Omental fat pad (tissue), 4 donors: ENCODE data around the gene TRPM3. TPM values are rescaled to one million over a fixed set of nuclear protein-coding genes. Genes with fewer than 3 reads are reported as not detected.
"Not testable (repeated sequence)": the region's sequence is repeated elsewhere in the genome, so short reads cannot be mapped to it uniquely, and the experiment has no call there.

ENCODE experiments used
- ATAC-seq: fragments of 150-250 bp; one replicate; pipeline ENCODE4 v1.9.1; 2016; ENCODE audit warnings: mild to moderate bottlenecking, moderate library complexity; ENCODE audit not compliant: low FRiP score
- DNase-seq: peaks from one replicate; pipeline ENCODE4 v3.0.0-alpha.2; 2019; ENCODE audit warnings: low spot score
- CTCF ChIP-seq, 3 donors: fragments of 450-650 bp; IDR thresholded peaks; one replicate each; pipeline ENCODE4 v1.5.1; 2016 to 2017; ENCODE audit warnings: antibody characterized with exemption in 3 of 3, mild to moderate bottlenecking in 3 of 3, moderate library complexity in 2 of 3
- total RNA-seq, 4 donors: library from RNA; depleted of rRNA; stranded (reverse); fragments of >200 nt; gene quantifications; one replicate each; pipeline ENCODE4 v1.1.0, GENCODE V29; 2016

The TRPM3 gene
- total RNA-seq, 4 donors from 2014 or later, result 0.60 to 9.3 (median 1.5) TPM

- ATAC-seq, result no peak
- DNase-seq, result no peak
- TF ChIP-seq CTCF (IDR thresholded peaks at IDR 0.05), result no peak
Observed at GRCh38 chr9:70639853-70640814, 481.3 kb downstream of the TRPM3 start.

GRCh38 chr9:70635790-70636189, 485.6 kb downstream of the TRPM3 start:
- no peak for ATAC-seq
- no peak for TF ChIP-seq CTCF (IDR thresholded peaks at IDR 0.05)
- DNase-seq, result no peak

GRCh38 chr9:70634696-70635095, 486.7 kb downstream of the TRPM3 start:
- no peak for ATAC-seq
- no peak for TF ChIP-seq CTCF (IDR thresholded peaks at IDR 0.05)
- no peak for DNase-seq

- DNase-seq, result no peak
- no peak for ATAC-seq
- TF ChIP-seq CTCF (IDR thresholded peaks at IDR 0.05), result no peak
Observed at GRCh38 chr9:70630971-70631370, 490.4 kb downstream of the TRPM3 start.

- not testable (repeated sequence) for DNase-seq, ATAC-seq
Observed at GRCh38 chr9:70629080-70629685, 492.2 kb downstream of the TRPM3 start.

GRCh38 chr9:70625078-70625477, 496.3 kb downstream of the TRPM3 start:
- DNase-seq (no peak), ATAC-seq (no peak)
- no peak for TF ChIP-seq CTCF (IDR thresholded peaks at IDR 0.05)

- TF ChIP-seq CTCF (IDR thresholded peaks at IDR 0.05), result no peak
- DNase-seq (no peak), ATAC-seq (no peak)
Observed at GRCh38 chr9:70618784-70619183, 502.6 kb downstream of the TRPM3 start.
